Liver (tissue), 9 donors: Measurements from ENCODE around the gene NTHL1. TPM values are rescaled to one million over a fixed set of nuclear protein-coding genes. Genes with fewer than 3 reads are reported as not detected.

Experiments
- DNase-seq: peaks from one replicate; pipeline ENCODE4 v3.0.0-alpha.2; 2017; ENCODE audit warnings: low spot score
- H3K27ac ChIP-seq, 2 donors: one replicate each; pipeline ENCODE4 v1.7.0; 2013; ENCODE audit warnings: inconsistent platforms in 2 of 2, low read length in 2 of 2, control low read depth in 1 of 2, low read depth in 1 of 2, mild to moderate bottlenecking in 1 of 2
- H3K27me3 ChIP-seq, 4 donors: one replicate each; pipeline versions ENCODE4 v1.6.1 to v1.7.0; 2013; ENCODE audit warnings: low read length in 3 of 4, inconsistent platforms in 1 of 4, mild to moderate bottlenecking in 1 of 4, moderate library complexity in 1 of 4; ENCODE audit not compliant: control insufficient read depth in 4 of 4, insufficient read depth in 4 of 4
- H3K36me3 ChIP-seq, 4 donors: one replicate each; pipeline versions ENCODE4 v1.6.1 to v1.7.0; 2013; ENCODE audit warnings: low read length in 3 of 4, mild to moderate bottlenecking in 3 of 4, low read depth in 1 of 4, moderate library complexity in 1 of 4; ENCODE audit not compliant: control insufficient read depth in 4 of 4, insufficient read depth in 3 of 4
- H3K4me1 ChIP-seq, 4 donors: one replicate each; pipeline versions ENCODE4 v1.6.1 to v1.7.0; 2013; ENCODE audit warnings: low read length in 3 of 4, mild to moderate bottlenecking in 3 of 4, moderate library complexity in 1 of 4; ENCODE audit not compliant: control insufficient read depth in 4 of 4, insufficient read depth in 4 of 4
- H3K4me3 ChIP-seq, 3 donors: one replicate each; pipeline versions ENCODE4 v1.6.1 to v1.7.0; 2013; ENCODE audit warnings: low read length in 3 of 3, control low read depth in 1 of 3, low read depth in 1 of 3, mild to moderate bottlenecking in 1 of 3
- H3K9ac ChIP-seq, 2 donors: one replicate each; pipeline ENCODE4 v1.7.0; 2013; ENCODE audit warnings: low read length in 2 of 2, mild to moderate bottlenecking in 2 of 2, moderate library complexity in 2 of 2, control low read depth in 1 of 2, low read depth in 1 of 2
- H3K9me3 ChIP-seq, 4 donors: one replicate each; pipeline versions ENCODE4 v1.6.1 to v1.7.0; 2013; ENCODE audit warnings: low read length in 3 of 4; ENCODE audit not compliant: control insufficient read depth in 4 of 4
- EGR1 ChIP-seq, 2 donors: IDR thresholded peaks; 2 replicates each; pipeline ENCODE4 v1.6.1; 2016 to 2018; ENCODE audit warnings: antibody characterized with exemption in 2 of 2, low read depth in 2 of 2
- FOXA1 ChIP-seq: IDR thresholded peaks from 2 replicates; pipeline ENCODE4 v1.6.1; 2016; ENCODE audit warnings: antibody characterized with exemption
- FOXA2 ChIP-seq: IDR thresholded peaks from 2 replicates; pipeline ENCODE4 v1.6.1; 2016; ENCODE audit warnings: antibody characterized with exemption
- GABPA ChIP-seq, 2 donors: IDR thresholded peaks in 1 of 2; conservative IDR thresholded peaks in 1 of 2; 2 replicates each; pipeline ENCODE4 v1.6.1; 2016; ENCODE audit warnings: antibody characterized with exemption in 2 of 2, mild to moderate bottlenecking in 1 of 2, moderate library complexity in 1 of 2
- HNF4A ChIP-seq, 2 donors: conservative IDR thresholded peaks; 2 replicates each; pipeline ENCODE4 v1.6.1; 2016; ENCODE audit warnings: antibody characterized with exemption in 2 of 2, mild to moderate bottlenecking in 2 of 2
- HNF4G ChIP-seq: IDR thresholded peaks from 2 replicates; pipeline ENCODE4 v1.6.1; 2016; ENCODE audit warnings: antibody characterized with exemption
- JUND ChIP-seq, 2 donors: IDR thresholded peaks; 2 replicates each; pipeline ENCODE4 v1.6.1; 2016; ENCODE audit warnings: antibody characterized with exemption in 2 of 2
- NR2F2 ChIP-seq: IDR thresholded peaks from 2 replicates; pipeline ENCODE4 v1.6.1; 2016; ENCODE audit warnings: antibody characterized with exemption
- RAD21 ChIP-seq, 2 donors: IDR thresholded peaks; 2 replicates each; pipeline ENCODE4 v1.6.1; 2016; ENCODE audit warnings: antibody characterized with exemption in 2 of 2, mild to moderate bottlenecking in 2 of 2
- RXRA ChIP-seq, 2 donors: IDR thresholded peaks; 2 replicates each; pipeline ENCODE4 v1.6.1; 2017 to 2018; ENCODE audit warnings: antibody characterized with exemption in 2 of 2, mild to moderate bottlenecking in 1 of 2
- SP1 ChIP-seq: IDR thresholded peaks from 2 replicates; pipeline ENCODE4 v1.6.1; 2018; ENCODE audit warnings: antibody characterized with exemption, mild to moderate bottlenecking
- TAF1 ChIP-seq: conservative IDR thresholded peaks from 2 replicates; pipeline ENCODE4 v1.6.1; 2016; ENCODE audit warnings: antibody characterized with exemption, mild to moderate bottlenecking
- YY1 ChIP-seq: IDR thresholded peaks from 2 replicates; pipeline ENCODE4 v1.6.1; 2016; ENCODE audit warnings: antibody characterized with exemption, mild to moderate bottlenecking
- WGBS: extraction: QIAGEN DNeasy Blood & Tissue Kit; methylation state at CpG from one replicate; pipeline ENCODE4 v1.1.7; 2013; 5-methylcytosine and 5-hydroxymethylcytosine counted together
- polyA plus RNA-seq, 2 donors: library from polyadenylated mRNA; stranded (reverse) in 1 of 2; unstranded in 1 of 2; fragments of 200-250 nt in 1 of 2; fragments of >200 nt in 1 of 2; fragmentation: Nextera tagmentation in 1 of 2; extraction: Ambion mirVana in 1 of 2; gene quantifications; one replicate each; pipeline versions ENCODE4 v1.2.1 to v1.2.3, GENCODE V29; 2013 to 2015
- total RNA-seq, 2 donors: library from RNA; depleted of rRNA; stranded (reverse); fragments of >200 nt; gene quantifications; one replicate each; pipeline ENCODE4 v1.2.3, GENCODE V29; 2014
- TF ChIP-seq, protein P1 (sequence below): IDR thresholded peaks from 2 replicates; pipeline ENCODE4 v1.6.1; 2016; ENCODE audit warnings: antibody characterized with exemption
- TF ChIP-seq, protein P2 (sequence below): IDR thresholded peaks from 2 replicates; pipeline ENCODE4 v1.6.1; 2016; ENCODE audit warnings: antibody characterized with exemption
- TF ChIP-seq, protein P3 (sequence below): fragments of 150-350 bp; IDR thresholded peaks from 2 replicates; pipeline ENCODE4 v1.5.1; 2017; ENCODE audit warnings: improper control_type of control experiment, low read depth, low read length; ENCODE audit not compliant: missing input control
- TF ChIP-seq, protein P4 (sequence below): IDR thresholded peaks from 2 replicates; pipeline ENCODE4 v1.6.1; 2016; ENCODE audit warnings: antibody characterized with exemption
- TF ChIP-seq, protein P5 (sequence below): IDR thresholded peaks from 2 replicates; pipeline ENCODE4 v1.6.1; 2016; ENCODE audit warnings: antibody characterized with exemption, mild to moderate bottlenecking
- donor health status: healthy.
- donor health status: healthy.
- donor health status: healthy.
- donor health status: healthy.
- donor health status: healthy.

Gene NTHL1
- total and polyA plus RNA-seq, 4 donors: 10.4 to 166 (median 19.1) TPM

DNA sequence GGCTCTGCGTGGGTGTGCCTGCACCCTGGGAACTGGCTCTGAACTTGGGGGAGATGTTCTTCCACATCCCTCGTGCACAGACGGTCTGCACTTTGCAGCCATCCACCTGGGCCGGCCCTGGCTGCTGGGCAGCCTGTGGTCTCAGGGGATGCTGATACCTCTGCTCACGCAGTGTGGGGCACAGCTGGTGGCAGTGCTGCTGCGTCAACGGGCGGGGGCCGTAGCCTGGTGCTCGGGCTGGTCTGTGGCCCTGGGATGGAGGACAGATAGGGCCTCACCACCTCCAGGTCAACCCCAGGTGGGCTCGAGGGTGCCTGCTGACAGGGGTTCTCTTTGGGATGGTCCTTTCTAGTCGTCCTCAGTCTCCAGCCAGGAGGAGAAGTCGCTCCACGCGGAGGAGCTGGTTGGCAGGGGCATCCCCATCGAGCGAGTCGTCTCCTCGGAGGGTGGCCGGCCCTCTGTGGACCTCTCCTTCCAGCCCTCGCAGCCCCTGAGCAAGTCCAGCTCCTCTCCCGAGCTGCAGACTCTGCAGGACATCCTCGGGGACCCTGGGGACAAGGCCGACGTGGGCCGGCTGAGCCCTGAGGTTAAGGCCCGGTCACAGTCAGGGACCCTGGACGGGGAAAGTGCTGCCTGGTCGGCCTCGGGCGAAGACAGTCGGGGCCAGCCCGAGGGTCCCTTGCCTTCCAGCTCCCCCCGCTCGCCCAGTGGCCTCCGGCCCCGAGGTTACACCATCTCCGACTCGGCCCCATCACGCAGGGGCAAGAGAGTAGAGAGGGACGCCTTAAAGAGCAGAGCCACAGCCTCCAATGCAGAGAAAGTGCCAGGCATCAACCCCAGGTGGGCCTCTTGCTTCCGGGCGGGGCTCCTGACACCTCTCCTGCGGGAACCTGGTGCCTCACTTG is 36.5 kb upstream of the NTHL1 start:
- Histone ChIP-seq H3K36me3 (peaks cover 2 to 44% (median 13%) of the 10 kb centered on the region in 4 donors), H3K27me3 (no peaks in the 10 kb centered on the region), H3K9ac (no peak overlapping the region), H3K4me3 (no peak overlapping the region), H3K27ac (no peak overlapping the region), H3K9me3 (no peaks in the 10 kb centered on the region), H3K4me1 (peaks cover 2 to 52% (median 31%) of the 10 kb centered on the region in 4 donors)
- WGBS: 94% methylated on average over 44 of the region's 44 CpGs
- no peak for DNase-seq
- TF ChIP-seq EGR1 (IDR thresholded peaks at IDR 0.05; ENCODE audit: low read depth in 2 of 2) (no peak), HNF4A (conservative IDR thresholded peaks at IDR 0.05) (no peak), SP1 (no peak), TAF1 (no peak), YY1 (no peak), FOXA1 (no peak), FOXA2 (no peak), RXRA (IDR thresholded peaks at IDR 0.05) (no peak), JUND (IDR thresholded peaks at IDR 0.05) (no peak), HNF4G (no peak), RAD21 (IDR thresholded peaks at IDR 0.05) (no peak), NR2F2 (no peak), GABPA (IDR thresholded peaks at IDR 0.05 in 1 of 2, conservative IDR thresholded peaks at IDR 0.05 in 1 of 2) (no peak)
- TF ChIP-seq, protein P1, sequence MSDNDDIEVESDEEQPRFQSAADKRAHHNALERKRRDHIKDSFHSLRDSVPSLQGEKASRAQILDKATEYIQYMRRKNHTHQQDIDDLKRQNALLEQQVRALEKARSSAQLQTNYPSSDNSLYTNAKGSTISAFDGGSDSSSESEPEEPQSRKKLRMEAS: no peak
- TF ChIP-seq, protein P2, sequence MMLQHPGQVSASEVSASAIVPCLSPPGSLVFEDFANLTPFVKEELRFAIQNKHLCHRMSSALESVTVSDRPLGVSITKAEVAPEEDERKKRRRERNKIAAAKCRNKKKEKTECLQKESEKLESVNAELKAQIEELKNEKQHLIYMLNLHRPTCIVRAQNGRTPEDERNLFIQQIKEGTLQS: no peak
- TF ChIP-seq, protein P3, sequence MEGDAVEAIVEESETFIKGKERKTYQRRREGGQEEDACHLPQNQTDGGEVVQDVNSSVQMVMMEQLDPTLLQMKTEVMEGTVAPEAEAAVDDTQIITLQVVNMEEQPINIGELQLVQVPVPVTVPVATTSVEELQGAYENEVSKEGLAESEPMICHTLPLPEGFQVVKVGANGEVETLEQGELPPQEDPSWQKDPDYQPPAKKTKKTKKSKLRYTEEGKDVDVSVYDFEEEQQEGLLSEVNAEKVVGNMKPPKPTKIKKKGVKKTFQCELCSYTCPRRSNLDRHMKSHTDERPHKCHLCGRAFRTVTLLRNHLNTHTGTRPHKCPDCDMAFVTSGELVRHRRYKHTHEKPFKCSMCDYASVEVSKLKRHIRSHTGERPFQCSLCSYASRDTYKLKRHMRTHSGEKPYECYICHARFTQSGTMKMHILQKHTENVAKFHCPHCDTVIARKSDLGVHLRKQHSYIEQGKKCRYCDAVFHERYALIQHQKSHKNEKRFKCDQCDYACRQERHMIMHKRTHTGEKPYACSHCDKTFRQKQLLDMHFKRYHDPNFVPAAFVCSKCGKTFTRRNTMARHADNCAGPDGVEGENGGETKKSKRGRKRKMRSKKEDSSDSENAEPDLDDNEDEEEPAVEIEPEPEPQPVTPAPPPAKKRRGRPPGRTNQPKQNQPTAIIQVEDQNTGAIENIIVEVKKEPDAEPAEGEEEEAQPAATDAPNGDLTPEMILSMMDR: no peak
- TF ChIP-seq, protein P4, sequence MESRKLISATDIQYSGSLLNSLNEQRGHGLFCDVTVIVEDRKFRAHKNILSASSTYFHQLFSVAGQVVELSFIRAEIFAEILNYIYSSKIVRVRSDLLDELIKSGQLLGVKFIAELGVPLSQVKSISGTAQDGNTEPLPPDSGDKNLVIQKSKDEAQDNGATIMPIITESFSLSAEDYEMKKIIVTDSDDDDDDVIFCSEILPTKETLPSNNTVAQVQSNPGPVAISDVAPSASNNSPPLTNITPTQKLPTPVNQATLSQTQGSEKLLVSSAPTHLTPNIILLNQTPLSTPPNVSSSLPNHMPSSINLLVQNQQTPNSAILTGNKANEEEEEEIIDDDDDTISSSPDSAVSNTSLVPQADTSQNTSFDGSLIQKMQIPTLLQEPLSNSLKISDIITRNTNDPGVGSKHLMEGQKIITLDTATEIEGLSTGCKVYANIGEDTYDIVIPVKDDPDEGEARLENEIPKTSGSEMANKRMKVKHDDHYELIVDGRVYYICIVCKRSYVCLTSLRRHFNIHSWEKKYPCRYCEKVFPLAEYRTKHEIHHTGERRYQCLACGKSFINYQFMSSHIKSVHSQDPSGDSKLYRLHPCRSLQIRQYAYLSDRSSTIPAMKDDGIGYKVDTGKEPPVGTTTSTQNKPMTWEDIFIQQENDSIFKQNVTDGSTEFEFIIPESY: no peak
- TF ChIP-seq, protein P5, sequence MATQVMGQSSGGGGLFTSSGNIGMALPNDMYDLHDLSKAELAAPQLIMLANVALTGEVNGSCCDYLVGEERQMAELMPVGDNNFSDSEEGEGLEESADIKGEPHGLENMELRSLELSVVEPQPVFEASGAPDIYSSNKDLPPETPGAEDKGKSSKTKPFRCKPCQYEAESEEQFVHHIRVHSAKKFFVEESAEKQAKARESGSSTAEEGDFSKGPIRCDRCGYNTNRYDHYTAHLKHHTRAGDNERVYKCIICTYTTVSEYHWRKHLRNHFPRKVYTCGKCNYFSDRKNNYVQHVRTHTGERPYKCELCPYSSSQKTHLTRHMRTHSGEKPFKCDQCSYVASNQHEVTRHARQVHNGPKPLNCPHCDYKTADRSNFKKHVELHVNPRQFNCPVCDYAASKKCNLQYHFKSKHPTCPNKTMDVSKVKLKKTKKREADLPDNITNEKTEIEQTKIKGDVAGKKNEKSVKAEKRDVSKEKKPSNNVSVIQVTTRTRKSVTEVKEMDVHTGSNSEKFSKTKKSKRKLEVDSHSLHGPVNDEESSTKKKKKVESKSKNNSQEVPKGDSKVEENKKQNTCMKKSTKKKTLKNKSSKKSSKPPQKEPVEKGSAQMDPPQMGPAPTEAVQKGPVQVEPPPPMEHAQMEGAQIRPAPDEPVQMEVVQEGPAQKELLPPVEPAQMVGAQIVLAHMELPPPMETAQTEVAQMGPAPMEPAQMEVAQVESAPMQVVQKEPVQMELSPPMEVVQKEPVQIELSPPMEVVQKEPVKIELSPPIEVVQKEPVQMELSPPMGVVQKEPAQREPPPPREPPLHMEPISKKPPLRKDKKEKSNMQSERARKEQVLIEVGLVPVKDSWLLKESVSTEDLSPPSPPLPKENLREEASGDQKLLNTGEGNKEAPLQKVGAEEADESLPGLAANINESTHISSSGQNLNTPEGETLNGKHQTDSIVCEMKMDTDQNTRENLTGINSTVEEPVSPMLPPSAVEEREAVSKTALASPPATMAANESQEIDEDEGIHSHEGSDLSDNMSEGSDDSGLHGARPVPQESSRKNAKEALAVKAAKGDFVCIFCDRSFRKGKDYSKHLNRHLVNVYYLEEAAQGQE: no peak
